NCI-H2227 (cell line): ENCODE data around the gene AAGAB.
A peak's percentile ranks its signal among the peaks of the same experiment; 100 is the strongest.

ENCODE experiments used
- DNase-seq: peaks from one replicate; lab custom pipeline; 2025; ENCODE audit not compliant: unreplicated experiment; lab: John Stamatoyannopoulos, UW

Gene AAGAB

GRCh38 chr15:67189326-67190051 lies 65.0 kb downstream of the AAGAB start:
- no peak for DNase-seq

GRCh38 chr15:67188551-67189218 lies 65.8 kb downstream of the AAGAB start:
- DNase-seq = no peak

- no peak for DNase-seq
Observed at GRCh38 chr15:67187351-67187854, 67.1 kb downstream of the AAGAB start.

GRCh38 chr15:67186688-67187087 lies 67.8 kb downstream of the AAGAB start:
- no peak for DNase-seq

- DNase-seq = no peak
Observed at GRCh38 chr15:67186226-67186649, 68.2 kb downstream of the AAGAB start.

- DNase-seq = no peak
Observed at GRCh38 chr15:67185621-67186225, 68.7 kb downstream of the AAGAB start.

GRCh38 chr15:67185051-67185450 lies 69.4 kb downstream of the AAGAB start:
- DNase-seq = no peak

- no peak for DNase-seq
Observed at GRCh38 chr15:67184208-67184925, 70.1 kb downstream of the AAGAB start.

GRCh38 chr15:67183443-67184169 lies 70.9 kb downstream of the AAGAB start:
- no peak for DNase-seq

- no peak for DNase-seq
Observed at GRCh38 chr15:67181221-67181639, 73.2 kb downstream of the AAGAB start.

GRCh38 chr15:67180514-67181191 lies 73.8 kb downstream of the AAGAB start:
- DNase-seq = no peak

GRCh38 chr15:67180035-67180434 lies 74.4 kb downstream of the AAGAB start:
- DNase-seq = no peak

- DNase-seq = no peak
Observed at GRCh38 chr15:67179411-67179995, 75.0 kb downstream of the AAGAB start.

- DNase-seq = no peak
Observed at GRCh38 chr15:67178569-67179210, 75.8 kb downstream of the AAGAB start.

- DNase-seq = no peak
Observed at GRCh38 chr15:67177752-67178151, 76.7 kb downstream of the AAGAB start.

- DNase-seq = peak; percentile 22
Observed at GRCh38 chr15:67176195-67176971, 78.1 kb downstream of the AAGAB start.

GRCh38 chr15:67175643-67176071 lies 78.8 kb downstream of the AAGAB start:
- DNase-seq = no peak

GRCh38 chr15:67174864-67175573 lies 79.4 kb downstream of the AAGAB start:
- DNase-seq = no peak
